ENCODE results near the gene HLF. TPM values are rescaled to one million over a fixed set of nuclear protein-coding genes. Genes with fewer than 3 reads are reported as not detected.

The HLF gene
- total and polyA plus RNA-seq, 10 of the 15 experiments (the other 5 are each of a cell fraction or from before 2014, with no cell fraction given): 0.01 to 0.33 (median 0.20) TPM; not detected in 3

- ChIA-PET SMC1A (ENCODE audit: uncharacterized antibody, unreplicated experiment) (interaction anchor here (0.7 to 3.2 kb wide), 10 partner anchors 8 to 303 kb away, joined by 3 to 34 read pairs (median 4); no protein-coding TSS in a partner anchor), RAD21 (ENCODE audit: unreplicated experiment) (interaction anchor here (1.0 to 3.3 kb wide), 4 partner anchors 239 to 306 kb away, joined by 4 to 19 read pairs (median 8); no protein-coding TSS in a partner anchor), POLR2A (no interaction called here), CTCF (interaction anchor here (0.7 to 3.3 kb wide), 15 partner anchors 8 to 310 kb away, joined by 3 to 72 read pairs (median 4); no protein-coding TSS in a partner anchor)
- BruUV-seq (replicated peaks): no TSS peak
- Histone ChIP-seq H3K27me3 (replicated peaks in 1 of 2; ENCODE audit: control insufficient read depth in 2 of 2, insufficient read depth in 2 of 2, low read length in 1 of 2) (peaks cover 0 to 1% of the 10 kb centered on the region in 2 experiments; a peak in 2 of 4 replicates), H3K9ac (ENCODE audit: control insufficient read depth, insufficient read depth, low read length) (no peak overlapping the region), H3K36me3 (ENCODE audit: control insufficient read depth in 2 of 2, insufficient read depth in 2 of 2, low read length in 1 of 2) (no peaks in the 10 kb centered on the region), H3K4me2 (ENCODE audit: control insufficient read depth, insufficient read depth) (no peak overlapping the region), H3K27ac (ENCODE audit: control insufficient read depth, insufficient read depth) (no peak overlapping the region), H3K4me1 (ENCODE audit: control insufficient read depth, insufficient read depth, low read length) (no peaks in the 10 kb centered on the region), H3K79me2 (ENCODE audit: control insufficient read depth, insufficient read depth, low read length) (no peaks in the 10 kb centered on the region), H3K9me3 (replicated peaks; ENCODE audit: control insufficient read depth, insufficient read depth, low read length) (no peaks in the 10 kb centered on the region), H2AFZ (ENCODE audit: control insufficient read depth, low read depth, low read length) (no peak overlapping the region), H3K4me3 (no peak overlapping the region), H4K20me1 (ENCODE audit: control insufficient read depth, insufficient read depth) (no peaks in the 10 kb centered on the region)
- TF ChIP-seq CTCF (IDR thresholded peaks at IDR 0.05 in 2 of 3, conservative IDR thresholded peaks at IDR 0.05 in 1 of 3; ENCODE audit: control insufficient read depth in 2 of 3, extremely low read depth in 1 of 3, insufficient read depth in 1 of 3, low read depth in 3 of 3, low read length in 3 of 3) (peak; percentile 79 to 87 (median 85)), TBL1XR1 (IDR thresholded peaks at IDR 0.05; ENCODE audit: low read depth, low read length) (no peak), NFYB (IDR thresholded peaks at IDR 0.05; ENCODE audit: insufficient read depth, low read depth, low read length) (no peak), POU2F2 (IDR thresholded peaks at IDR 0.05; ENCODE audit: borderline replicate concordance, low read depth, low read length) (peak; percentile 32; the same call in 1 of the 3 replicates), ETV6 (conservative IDR thresholded peaks at IDR 0.05 in 1 of 2, IDR thresholded peaks at IDR 0.05 in 1 of 2; ENCODE audit: borderline replicate concordance in 1 of 2, low read depth in 1 of 2) (no peak), YY1 (IDR thresholded peaks at IDR 0.05; ENCODE audit: low read depth, low read length) (peak; percentile 45; the same call in 1 of the 2 replicates), TCF12 (IDR thresholded peaks at IDR 0.05; ENCODE audit: low read depth, low read length) (no peak), ZBED1 (IDR thresholded peaks at IDR 0.05; ENCODE audit: borderline replicate concordance) (no peak), SMC3 (IDR thresholded peaks at IDR 0.05; ENCODE audit: borderline replicate concordance, low read length) (peak; percentile 97), SIN3A (IDR thresholded peaks at IDR 0.05; ENCODE audit: low read depth, low read length) (no peak), BCL3 (IDR thresholded peaks at IDR 0.05; ENCODE audit: borderline replicate concordance, insufficient read depth, low read depth, low read length, poor library complexity, severe bottlenecking) (no peak), RB1 (IDR thresholded peaks at IDR 0.05; ENCODE audit: borderline replicate concordance) (no peak), RAD21 (IDR thresholded peaks at IDR 0.05; ENCODE audit: insufficient read depth, low read depth, low read length) (peak; percentile 89), ELK1 (IDR thresholded peaks at IDR 0.05; ENCODE audit: low read depth, low read length) (no peak), CREB1 (IDR thresholded peaks at IDR 0.05; ENCODE audit: low read depth) (no peak), NR2F1 (conservative IDR thresholded peaks at IDR 0.05) (no peak), ATF7 (IDR thresholded peaks at IDR 0.05; ENCODE audit: low read depth) (no peak)
- in situ Hi-C loops (cut with MboI): no loop called here
- WGBS (ENCODE audit: insufficient coverage, insufficient replicate concordance, low lambda C conversion rate, missing lambda C conversion rate): 40% methylated on average over 10 of the region's 10 CpGs
- peak; percentile 90 for FAIRE-seq
- intact Hi-C loops (cut with micrococcal nuclease; ENCODE audit: unreplicated experiment): loop anchor here (1.0 to 5.0 kb wide), 3 partner anchors 219 to 302 kb away; no protein-coding TSS in a partner anchor
- ATAC-seq: peak; percentile 90
- DNase-seq (ENCODE audit: low read depth, low spot score): no peak
Observed at GRCh38 chr17:55295411-55296170, 30.8 kb downstream of the HLF start.

All from GM12878 (cell line).